HG03378 (cell line): ENCODE measurements around the gene PSAPL1.
"Not testable (repeated sequence)": the region's sequence is repeated elsewhere in the genome, so short reads cannot be mapped to it uniquely, and the experiment has no call there.

Source experiments
- ATAC-seq: cut with Tn5 transposase; IDR thresholded peaks from one replicate; pipeline ENCODE4 v1.9.1; 2021; ENCODE audit warnings: mild to moderate bottlenecking, moderate library complexity; ENCODE audit not compliant: unreplicated experiment

Gene PSAPL1

GRCh38 chr4:7459471-7459870 lies 24.7 kb upstream of the PSAPL1 start:
- ATAC-seq: no peak

GRCh38 chr4:7458477-7458876 lies 23.7 kb upstream of the PSAPL1 start:
- ATAC-seq: no peak

GRCh38 chr4:7458066-7458425 lies 23.3 kb upstream of the PSAPL1 start:
- ATAC-seq: no peak

GRCh38 chr4:7457201-7458065 lies 22.7 kb upstream of the PSAPL1 start:
- no peak for ATAC-seq

GRCh38 chr4:7452802-7453201 lies 18.1 kb upstream of the PSAPL1 start:
- ATAC-seq: not testable (repeated sequence)

GRCh38 chr4:7451800-7452199 lies 17.1 kb upstream of the PSAPL1 start:
- ATAC-seq: no peak

- ATAC-seq: no peak
Observed at GRCh38 chr4:7451434-7451789, 16.7 kb upstream of the PSAPL1 start.

- ATAC-seq: no peak
Observed at GRCh38 chr4:7450775-7451433, 16.2 kb upstream of the PSAPL1 start.

- ATAC-seq: no peak
Observed at GRCh38 chr4:7448036-7448435, 13.3 kb upstream of the PSAPL1 start.

GRCh38 chr4:7447236-7447635 lies 12.5 kb upstream of the PSAPL1 start:
- no peak for ATAC-seq

- no peak for ATAC-seq
Observed at GRCh38 chr4:7444731-7445130, 10.0 kb upstream of the PSAPL1 start.

- no peak for ATAC-seq
Observed at GRCh38 chr4:7444314-7444713, 9.6 kb upstream of the PSAPL1 start.

GRCh38 chr4:7442574-7443162 lies 7.9 kb upstream of the PSAPL1 start:
- ATAC-seq: no peak

GRCh38 chr4:7441201-7441600 lies 6.5 kb upstream of the PSAPL1 start:
- ATAC-seq: no peak

- no peak for ATAC-seq
Observed at GRCh38 chr4:7439699-7440098, 5.0 kb upstream of the PSAPL1 start.

GRCh38 chr4:7436256-7436655 lies 1.5 kb upstream of the PSAPL1 start:
- no peak for ATAC-seq

- no peak for ATAC-seq
Observed at GRCh38 chr4:7435471-7436061, 836 bp upstream of the PSAPL1 start.

- ATAC-seq: no peak
Observed at GRCh38 chr4:7434141-7434765, 477 bp downstream of the PSAPL1 start.

GRCh38 chr4:7433376-7434140 lies 1.2 kb downstream of the PSAPL1 start:
- no peak for ATAC-seq

GRCh38 chr4:7432531-7433375 lies 2.0 kb downstream of the PSAPL1 start:
- no peak for ATAC-seq
